Measurements from ENCODE around the gene TEX48. TPM values are rescaled to one million over a fixed set of nuclear protein-coding genes. Genes with fewer than 3 reads are reported as not detected.

The TEX48 gene
- total RNA-seq, 2 experiments from 2014 or later = 0.73 to 1.6 TPM

- no peak overlapping the region for H3K27ac Mint-ChIP-seq
- no peaks in the 10 kb centered on the region for H3K27me3 Mint-ChIP-seq
- peaks cover 31% of the 10 kb centered on the region for H3K36me3 Mint-ChIP-seq
- no peaks in the 10 kb centered on the region for H3K9me3 Mint-ChIP-seq (ENCODE audit: low read depth)
- CTCF ChIA-PET = interaction anchor here (1.4 to 1.5 kb wide), 2 partner anchors 19 to 29 kb away, joined by 3 to 5 read pairs; no protein-coding TSS in a partner anchor
- H3K4me3 Mint-ChIP-seq = no peak overlapping the region
- peaks cover 2% of the 10 kb centered on the region for H3K4me1 Mint-ChIP-seq
- no peak for DNase-seq
- ATAC-seq = no peak
Observed at GRCh38 chr9:114624677-114625076, 57.3 kb downstream of the TEX48 start.

DNA sequence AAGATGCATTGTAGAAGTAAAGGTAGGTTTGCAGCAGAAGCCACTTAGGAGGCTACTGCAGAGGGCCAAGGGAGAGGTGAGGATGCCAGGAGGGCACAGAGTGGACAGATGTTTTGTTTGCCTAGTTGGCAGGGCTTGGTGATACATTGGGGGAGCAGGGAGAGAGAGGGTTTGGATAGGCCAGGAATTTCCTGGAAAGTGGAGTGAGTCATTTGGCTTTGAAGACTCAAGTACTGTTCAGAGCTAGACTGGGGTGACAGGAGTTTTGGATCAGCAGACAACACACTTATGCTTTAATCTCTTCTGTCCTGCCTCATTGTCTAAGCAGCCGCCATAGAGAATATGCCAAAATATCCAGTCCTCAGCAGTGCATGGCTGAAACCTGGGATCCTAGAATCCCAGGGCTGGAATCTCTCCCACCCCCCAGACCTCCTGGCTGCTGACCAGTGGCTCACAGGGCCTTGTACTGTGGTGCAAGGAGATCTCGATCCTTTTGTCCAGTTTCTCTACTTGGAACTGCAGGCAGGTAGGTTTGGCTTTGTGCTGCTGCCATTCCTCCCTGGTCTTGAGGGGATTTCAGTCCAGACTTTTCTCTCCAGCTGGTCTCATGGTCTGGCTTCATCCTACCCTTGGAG, 59.9 kb downstream of the TEX48 start:
- H3K36me3 Mint-ChIP-seq = peaks cover 38% of the 10 kb centered on the region
- H3K27ac Mint-ChIP-seq = no peak overlapping the region
- no peaks in the 10 kb centered on the region for H3K9me3 Mint-ChIP-seq (ENCODE audit: low read depth)
- DNase-seq = no peak
- ATAC-seq = no peak
- H3K27me3 Mint-ChIP-seq = no peaks in the 10 kb centered on the region
- H3K4me1 Mint-ChIP-seq = peaks cover 13% of the 10 kb centered on the region
- CTCF ChIA-PET = interaction anchor here (1.1 kb wide), 1 partner anchor 111 kb away, joined by 3 read pairs; no protein-coding TSS in a partner anchor
- no peak overlapping the region for H3K4me3 Mint-ChIP-seq

DNA sequence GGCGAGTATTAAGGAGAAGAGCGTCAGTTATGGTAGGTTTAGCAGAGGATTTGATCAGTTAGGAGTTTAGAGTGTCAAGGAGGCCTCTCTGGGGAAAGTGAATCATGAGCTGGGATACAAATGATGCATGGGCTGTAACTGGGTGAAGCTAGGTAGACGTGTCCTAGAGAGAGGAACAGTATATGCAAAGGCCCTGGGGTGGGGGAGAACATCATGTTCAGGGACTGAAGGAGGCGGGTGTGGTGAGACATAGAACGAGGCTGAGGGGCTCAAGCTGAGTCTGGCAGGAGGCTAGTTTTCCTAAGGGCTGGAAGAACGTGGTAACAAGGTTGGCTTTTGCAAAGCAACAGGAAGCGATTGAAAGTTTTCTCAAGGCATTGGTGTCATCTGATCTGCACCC, 60.4 kb downstream of the TEX48 start:
- H3K36me3 Mint-ChIP-seq = peaks cover 37% of the 10 kb centered on the region
- H3K9me3 Mint-ChIP-seq (ENCODE audit: low read depth) = no peaks in the 10 kb centered on the region
- peaks cover 17% of the 10 kb centered on the region for H3K4me1 Mint-ChIP-seq
- no peak overlapping the region for H3K27ac Mint-ChIP-seq
- CTCF ChIA-PET = interaction anchor here (1.7 to 2.4 kb wide), 2 partner anchors 29 to 31 kb away, joined by 6 read pairs; no protein-coding TSS in a partner anchor
- H3K27me3 Mint-ChIP-seq = no peaks in the 10 kb centered on the region
- DNase-seq = no peak
- no peak for ATAC-seq
- no peak overlapping the region for H3K4me3 Mint-ChIP-seq

- ATAC-seq = no peak
- no peak for DNase-seq
- Mint-ChIP-seq H3K4me3 (peak overlapping the region; percentile 9), H3K4me1 (peaks cover 22% of the 10 kb centered on the region), H3K27me3 (no peaks in the 10 kb centered on the region), H3K27ac (peak overlapping the region; percentile 66), H3K9me3 (ENCODE audit: low read depth) (no peaks in the 10 kb centered on the region), H3K36me3 (peaks cover 44% of the 10 kb centered on the region)
- CTCF ChIA-PET = interaction anchor here (0.7 to 2.4 kb wide), 3 partner anchors 25 to 974 kb away, joined by 3 to 6 read pairs (median 3); no protein-coding TSS in a partner anchor
Observed at GRCh38 chr9:114619191-114619761, 62.7 kb downstream of the TEX48 start.

- CTCF ChIA-PET = interaction anchor here (1.1 to 2.1 kb wide), 5 partner anchors 10 to 211 kb away, joined by 3 to 8 read pairs (median 4); no protein-coding TSS in a partner anchor
- no peaks in the 10 kb centered on the region for H3K9me3 Mint-ChIP-seq (ENCODE audit: low read depth)
- no peak overlapping the region for H3K4me3 Mint-ChIP-seq
- no peaks in the 10 kb centered on the region for H3K27me3 Mint-ChIP-seq
- H3K36me3 Mint-ChIP-seq = peaks cover 34% of the 10 kb centered on the region
- DNase-seq = no peak
- H3K27ac Mint-ChIP-seq = peak overlapping the region; percentile 66
- no peak for ATAC-seq
- H3K4me1 Mint-ChIP-seq = peaks cover 42% of the 10 kb centered on the region
Observed at GRCh38 chr9:114616684-114617520, 65.1 kb downstream of the TEX48 start.

Other genes starting within 250 kb of the TEX48 start
- gene WHRN, start 176.7 kb downstream of the TEX48 start, total RNA-seq = 10 to 100 TPM in 1 of 2 experiments, 1 to 10 TPM in 1; 6.5 to 12.4 TPM
- 10 to 100 TPM; 62.4 to 66.7 TPM for gene ATP6V1G1, start 94.4 kb downstream of the TEX48 start, total RNA-seq
- 10 to 100 TPM; 19.7 to 21.5 TPM for gene TMEM268, start 70.9 kb downstream of the TEX48 start, total RNA-seq
- not detected for gene TEX53, start 24.4 kb downstream of the TEX48 start, total RNA-seq
- under 1 TPM; 0.06 to 0.16 TPM for gene TNFSF15, start 123.8 kb upstream of the TEX48 start, total RNA-seq
- gene TNFSF8, start 248.4 kb upstream of the TEX48 start, total RNA-seq = 10 to 100 TPM; 30.3 to 34.5 TPM